NCI-H1048 (cell line): ENCODE measurements around the gene TTC31.
"Not testable (repeated sequence)": the region's sequence is repeated elsewhere in the genome, so short reads cannot be mapped to it uniquely, and the experiment has no call there.

Source experiments
- DNase-seq: peaks from one replicate; lab custom pipeline; 2025; lab: John Stamatoyannopoulos, UW

The TTC31 gene

DNA sequence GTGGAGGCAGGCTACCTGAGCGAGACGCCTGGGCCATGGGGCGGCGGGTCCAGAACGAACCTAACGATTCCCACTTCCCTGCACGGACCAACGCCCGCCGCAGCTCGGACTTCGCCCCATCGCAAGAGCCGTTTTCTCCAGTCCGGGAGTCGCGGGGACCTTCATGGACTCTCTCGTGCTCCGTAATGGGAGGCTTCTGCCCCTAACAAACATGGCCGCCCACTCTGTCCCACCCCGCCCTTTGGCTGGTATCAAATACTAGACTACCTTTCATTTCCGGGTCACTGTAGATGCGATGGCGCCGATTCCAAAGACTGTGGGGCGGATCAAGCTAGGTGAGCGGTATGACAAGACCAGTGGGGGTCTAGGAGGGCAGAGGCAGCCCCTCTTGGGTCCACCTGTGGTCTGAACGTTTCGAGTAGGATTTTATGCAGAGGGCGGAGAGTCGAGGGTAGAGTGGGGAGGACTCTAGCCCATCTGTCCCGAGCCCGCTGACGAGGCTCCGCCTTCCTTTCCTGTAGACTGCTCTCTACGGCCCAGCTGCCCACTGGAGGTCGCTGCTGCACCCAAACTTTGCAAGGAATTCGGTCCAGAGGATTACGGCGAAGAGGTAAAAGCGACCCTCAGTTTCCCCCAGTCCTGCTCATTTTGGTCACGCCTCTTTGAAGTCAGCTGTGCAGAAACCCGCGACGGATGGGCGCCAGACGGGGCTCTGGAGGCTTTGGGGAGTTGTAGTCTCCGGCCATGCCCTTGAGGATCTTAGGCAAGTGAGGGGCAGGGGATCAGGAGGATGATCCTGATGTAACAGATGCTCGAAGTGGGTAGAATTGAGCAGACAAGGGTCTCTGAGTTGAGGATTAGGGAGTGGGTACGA is at the start of gene TTC31, which contains the start of gene CCDC142:
Gene TTC31 (plus strand): TSS at position 281 of the 874 bp plus-strand sequence. CDS start 15 bp downstream, at position 296.
Gene CCDC142 (minus strand): TSS at position 198 of the 874 bp plus-strand sequence. CDS start 161 bp downstream, at position 37.
- DNase-seq, result peak; percentile 89

DNA sequence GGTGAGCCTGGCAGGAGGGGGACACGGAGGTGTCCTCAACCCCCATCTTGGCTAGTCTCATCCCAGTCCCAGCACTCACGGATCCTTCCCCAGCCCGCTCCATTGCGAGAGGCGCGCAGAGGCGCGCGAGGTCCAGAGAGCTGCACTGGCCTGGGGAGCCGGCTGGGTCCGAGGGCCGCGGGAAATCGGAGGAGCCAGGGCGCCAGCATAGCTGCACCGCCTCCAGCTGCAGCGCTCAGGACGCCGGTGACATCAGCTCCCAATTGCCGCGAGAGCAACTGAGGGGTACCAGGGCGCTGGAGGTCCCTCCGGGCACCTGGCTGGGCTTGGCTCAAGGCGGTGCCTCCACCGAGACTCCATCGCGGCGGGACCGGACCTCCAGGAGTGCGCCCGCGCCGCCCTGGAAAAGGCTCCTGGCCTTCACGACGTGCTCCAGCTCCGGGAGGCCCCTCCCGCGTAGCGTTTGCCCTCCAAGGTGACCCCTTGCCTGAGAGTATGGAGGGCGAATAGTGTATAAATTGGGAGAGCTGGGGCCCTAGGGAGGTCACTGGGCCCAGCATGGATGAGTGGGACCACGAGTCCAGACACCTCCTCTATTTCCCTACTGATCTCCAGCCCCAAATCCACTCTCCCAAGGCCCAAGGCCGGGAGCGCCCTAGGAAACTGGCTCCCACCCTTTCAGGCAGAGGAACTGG is 46.6 kb upstream of the TTC31 start:
- no peak for DNase-seq

DNA sequence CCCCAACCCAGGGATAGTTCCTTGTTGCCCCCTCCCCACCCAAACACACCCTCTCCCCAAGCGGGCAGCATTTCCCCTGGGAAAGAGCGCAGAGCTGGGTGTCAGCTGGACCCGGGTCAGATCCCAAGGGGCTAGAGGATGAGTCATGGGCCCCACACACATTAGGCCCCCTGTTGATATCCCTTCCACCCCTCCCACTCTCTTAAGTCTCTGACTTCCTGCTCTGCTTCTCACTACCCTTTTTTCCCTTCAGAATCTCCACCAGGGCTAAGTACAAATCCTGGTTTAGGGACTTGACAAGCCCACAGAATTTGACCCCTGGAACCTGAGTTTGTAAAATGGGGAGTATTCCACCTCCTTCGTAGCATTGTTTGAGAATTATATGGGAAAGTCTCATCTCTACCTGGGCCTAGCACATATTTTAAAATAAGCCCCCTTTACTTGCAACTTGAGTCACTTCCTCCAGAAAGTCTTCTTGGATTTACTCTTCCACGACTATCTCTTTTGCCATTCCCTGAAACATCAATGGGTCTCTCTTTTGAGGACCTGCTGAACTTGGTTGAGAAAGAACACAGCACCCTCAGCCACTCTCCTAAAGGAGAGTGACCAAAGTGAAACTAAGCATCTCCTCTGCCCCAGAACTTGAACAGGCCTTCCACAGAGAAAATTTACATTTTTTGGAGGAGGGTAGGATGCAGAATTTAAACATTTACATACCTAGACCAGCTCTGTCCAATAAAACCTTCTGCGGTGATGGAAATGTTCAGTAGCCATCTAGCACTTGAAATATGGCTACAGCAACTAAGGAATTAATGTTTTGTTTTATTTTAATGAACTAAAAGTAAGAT is 45.8 kb upstream of the TTC31 start:
- DNase-seq, result no peak

DNA sequence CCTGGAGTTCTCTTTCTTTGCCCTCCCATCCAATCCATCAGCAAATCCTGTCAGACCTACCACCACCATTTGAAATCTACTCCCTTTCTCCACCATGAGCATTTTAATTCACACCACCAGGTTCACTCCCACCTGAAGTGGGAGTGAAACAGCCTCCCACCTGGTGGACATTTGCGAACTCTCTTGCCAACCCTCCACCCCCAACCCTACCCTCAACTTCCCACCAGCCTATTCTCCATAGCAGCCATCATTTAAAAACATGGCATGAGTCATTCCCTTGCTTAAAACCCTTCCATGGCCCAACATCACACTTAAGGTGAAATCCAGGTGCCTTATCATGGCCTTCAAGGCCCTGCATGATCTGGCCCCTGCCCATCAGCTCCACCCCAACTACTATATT is 44.6 kb upstream of the TTC31 start:
- no peak for DNase-seq

DNA sequence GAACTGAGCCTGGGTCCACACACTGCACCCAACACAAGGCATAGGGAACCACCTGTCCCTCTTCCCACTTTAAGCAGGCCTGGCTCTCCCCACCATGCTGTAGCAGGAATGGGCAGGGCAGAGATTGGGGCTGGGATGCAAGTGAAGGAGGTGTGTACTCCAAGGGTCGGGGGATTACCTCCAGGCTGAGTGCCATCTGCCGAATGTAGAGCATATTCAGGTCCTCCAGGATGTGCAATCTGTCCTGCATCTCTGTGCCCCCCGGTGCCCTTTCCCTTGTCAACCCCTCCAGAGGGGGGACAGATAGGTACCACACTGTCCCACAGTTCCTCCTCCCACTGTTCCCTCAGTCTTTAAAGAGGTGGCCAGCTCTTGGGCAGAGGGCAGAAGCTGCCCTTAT is 43.5 kb upstream of the TTC31 start:
- no peak for DNase-seq

DNA sequence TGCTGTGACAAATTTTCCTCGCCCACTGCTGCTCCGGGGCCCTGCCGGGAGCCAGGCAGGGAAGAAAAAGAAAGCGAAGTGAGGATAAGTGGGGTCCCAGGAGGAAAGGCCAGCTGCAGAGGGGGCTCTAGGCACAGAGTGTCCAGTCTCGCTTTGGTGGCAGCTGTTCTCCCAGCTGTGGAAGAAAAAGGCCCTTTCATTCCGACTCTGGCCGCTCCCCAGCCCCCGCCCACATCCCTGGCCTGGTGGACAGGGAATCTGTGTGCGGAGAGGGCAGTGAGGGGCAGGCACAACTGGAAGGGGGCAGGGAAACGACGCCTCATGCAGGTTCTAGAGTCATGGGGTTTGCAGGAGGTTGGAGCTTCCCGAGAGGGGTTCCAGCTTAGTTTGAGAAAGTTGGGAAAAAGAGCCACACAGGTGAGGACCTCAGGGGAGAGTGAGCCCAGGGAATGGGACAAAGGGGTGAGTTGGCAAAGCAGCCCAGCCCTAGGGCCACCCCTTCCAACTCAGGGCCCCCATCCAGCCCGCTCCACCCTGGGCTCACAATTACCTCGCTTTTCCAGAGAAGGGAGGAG is 43.0 kb upstream of the TTC31 start:
- DNase-seq, result no peak

DNA sequence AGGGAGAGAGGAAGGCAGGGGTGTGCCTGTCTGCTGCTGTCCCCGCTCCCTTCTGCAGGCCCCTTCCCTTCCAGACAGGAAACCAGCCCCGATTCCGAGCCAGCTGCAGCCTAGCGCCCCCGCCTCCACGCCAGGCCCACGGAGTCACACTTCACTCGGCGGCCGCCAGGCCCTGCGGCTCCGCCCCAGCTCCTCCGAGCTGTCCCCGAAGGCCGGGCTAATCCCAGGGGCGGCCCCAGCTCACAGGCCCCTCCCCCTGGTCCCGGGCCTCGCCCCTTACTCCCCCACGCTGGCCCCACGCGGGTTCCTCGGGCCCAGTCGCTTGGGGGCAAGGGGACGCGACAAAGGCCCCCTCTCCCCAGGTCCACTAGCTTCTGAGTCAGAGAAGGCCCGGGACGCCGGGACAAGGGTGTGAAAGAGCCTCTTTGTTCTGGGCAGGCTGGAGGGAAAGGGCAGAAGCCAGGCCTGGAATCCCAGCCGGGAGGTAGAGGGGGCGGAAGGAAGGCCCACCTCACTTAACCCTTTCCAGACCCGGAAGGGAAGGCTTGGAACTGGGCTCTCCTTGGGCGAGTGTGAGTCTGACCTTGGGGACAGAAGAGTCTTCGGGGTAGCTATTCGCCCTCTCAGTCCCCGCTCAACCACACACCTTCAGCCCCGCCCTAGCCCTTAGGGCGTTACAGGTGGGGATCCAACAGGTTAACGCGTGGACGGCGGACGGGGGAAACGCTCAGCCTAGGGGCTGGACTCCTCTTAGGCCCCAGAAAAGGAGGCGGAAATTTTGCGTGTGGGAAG is 42.3 kb upstream of the TTC31 start:
- peak; percentile 53 for DNase-seq

DNA sequence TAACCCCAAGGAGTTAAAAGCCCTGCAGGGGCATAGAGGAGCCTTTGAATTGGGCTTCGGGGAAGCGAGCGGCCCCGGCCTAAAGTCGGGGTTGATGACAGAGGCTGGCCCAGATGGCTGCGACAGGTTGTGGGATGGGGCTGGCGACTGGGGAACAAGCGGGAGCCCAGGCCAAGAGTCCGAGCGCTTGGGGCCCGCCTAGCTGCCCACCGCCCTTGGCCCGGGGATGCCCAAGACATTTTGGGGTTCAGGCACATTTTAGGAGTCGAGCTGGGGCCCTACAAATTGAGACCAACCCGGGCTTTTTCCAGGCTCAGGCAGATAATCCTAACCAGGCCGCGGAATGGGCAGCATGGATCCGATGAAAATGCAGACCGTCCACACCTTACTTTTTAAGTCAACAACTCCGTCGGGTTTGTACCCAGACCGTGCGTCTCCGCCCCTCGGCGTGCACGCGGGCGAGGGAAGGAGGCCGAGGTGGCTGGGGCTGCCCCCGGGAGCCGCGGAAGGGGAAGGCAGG is 41.7 kb upstream of the TTC31 start:
- no peak for DNase-seq

DNA sequence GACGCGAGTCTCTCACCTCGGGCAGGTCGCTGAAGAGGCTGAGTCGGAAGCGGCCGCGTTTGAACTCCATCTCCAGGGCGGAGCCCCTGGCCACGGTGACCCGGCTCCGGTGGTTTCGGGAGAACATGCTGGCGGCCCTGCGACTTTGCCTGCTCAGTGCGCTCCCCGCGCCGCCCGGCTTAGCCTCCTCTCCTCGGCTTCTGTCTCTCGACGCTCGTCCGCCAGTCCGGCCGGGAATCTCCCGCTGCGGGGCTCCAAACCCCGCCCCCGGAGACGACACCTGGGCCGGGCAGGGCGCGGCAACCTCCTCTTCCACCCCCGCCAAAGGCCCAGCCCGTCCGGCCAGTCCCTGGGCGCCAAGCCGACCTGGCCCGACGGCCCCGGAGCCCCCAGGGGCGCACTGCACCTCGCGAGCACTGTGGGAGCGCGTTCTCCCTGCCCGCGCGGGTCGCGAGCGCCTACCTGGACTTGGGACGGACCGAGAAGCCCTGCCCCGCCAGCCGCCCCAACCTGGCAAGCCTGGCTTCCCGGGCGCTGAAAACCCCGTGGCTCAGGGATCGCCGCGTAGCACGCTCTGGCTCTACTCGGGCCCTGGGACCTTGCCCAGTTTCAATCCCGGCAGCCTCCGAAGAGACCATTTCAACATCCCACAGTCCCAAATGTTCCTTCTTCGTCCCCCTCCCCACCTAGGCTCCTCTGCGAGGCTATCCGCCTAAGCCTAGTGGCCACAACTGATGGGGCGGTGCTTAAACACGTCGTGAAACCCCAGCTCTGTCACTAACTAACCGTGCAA is 41.0 kb upstream of the TTC31 start, which contains the start of gene RTKN:
Gene RTKN (minus strand): TSS at position 248 of the 793 bp plus-strand sequence. CDS start 121 bp downstream, at position 127.
- peak; percentile 49 for DNase-seq

DNA sequence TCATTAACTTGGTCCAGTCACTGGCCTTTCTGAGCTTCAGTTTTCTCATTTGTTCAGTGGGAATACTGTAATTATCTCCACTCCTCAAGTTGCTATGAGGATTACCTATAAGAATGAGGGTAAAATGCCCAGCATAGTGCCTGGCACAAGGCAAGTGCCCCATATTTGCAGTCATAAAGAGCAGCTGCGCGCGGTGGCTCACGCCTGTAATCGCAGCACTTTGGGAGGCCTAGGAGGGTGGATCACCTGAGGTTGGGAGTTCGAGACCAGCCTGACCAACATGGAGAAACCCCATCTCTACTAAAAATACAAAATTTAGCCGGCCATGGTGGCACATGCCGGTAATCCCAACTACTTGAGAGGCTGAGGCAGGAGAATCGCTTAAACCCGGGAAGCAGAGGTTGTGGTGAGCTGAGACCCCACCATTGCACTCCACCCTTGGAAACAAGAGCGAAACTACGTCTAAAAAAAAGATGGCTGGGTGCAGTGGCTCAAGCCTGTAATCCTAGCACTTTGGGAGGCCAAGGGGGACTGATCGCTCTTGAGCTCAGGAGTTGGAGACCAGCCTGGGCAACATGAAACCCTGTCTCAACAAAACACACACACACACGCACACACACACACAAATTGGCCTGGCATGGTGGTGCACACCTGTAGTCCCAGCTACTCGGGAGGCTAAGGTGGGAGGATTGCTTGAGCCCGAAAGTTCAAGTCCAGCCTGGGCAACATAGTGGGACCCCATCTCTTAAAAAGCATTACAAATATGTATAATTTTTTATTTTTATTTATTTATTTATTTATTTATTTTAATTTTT is 40.2 kb upstream of the TTC31 start:
- DNase-seq, result not testable (repeated sequence)

DNA sequence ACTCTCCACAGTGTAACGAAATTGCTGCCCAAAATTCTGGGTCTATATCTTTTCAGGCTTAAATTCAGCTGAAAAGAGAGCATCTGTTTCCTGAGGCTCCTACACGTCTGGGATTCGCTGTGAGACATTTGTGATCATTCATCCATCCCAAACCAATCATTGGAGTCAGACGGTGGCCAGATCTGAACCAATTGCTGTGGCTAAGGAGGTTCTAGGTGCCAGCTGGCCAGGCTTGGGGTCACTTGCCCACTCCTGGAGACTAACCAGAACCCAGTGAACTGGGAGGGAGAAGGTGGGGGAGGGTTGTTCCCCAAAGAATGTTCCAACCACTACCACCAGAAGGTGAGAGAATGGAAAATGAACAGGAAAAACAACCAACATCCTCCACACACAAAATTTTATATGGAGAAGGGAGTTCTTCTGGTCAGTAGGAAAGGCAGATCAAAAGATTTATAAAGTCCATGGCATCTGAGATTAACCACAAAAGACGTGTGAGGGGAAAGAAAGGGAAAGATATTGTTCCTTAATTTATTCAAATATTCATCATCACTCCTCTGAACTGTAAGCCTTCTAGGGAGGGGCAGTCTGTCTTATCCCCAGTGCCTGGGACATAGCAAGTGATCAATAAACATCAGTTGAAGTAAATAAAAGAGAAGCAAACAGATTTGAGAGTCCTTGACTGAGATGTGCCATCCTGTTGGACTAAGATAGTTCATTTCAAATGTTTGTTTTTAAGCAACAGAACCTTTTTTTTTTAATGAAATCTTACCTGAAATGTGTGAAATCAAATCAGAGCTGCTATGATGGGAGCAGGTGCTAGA is 38.2 kb upstream of the TTC31 start:
- no peak for DNase-seq

DNA sequence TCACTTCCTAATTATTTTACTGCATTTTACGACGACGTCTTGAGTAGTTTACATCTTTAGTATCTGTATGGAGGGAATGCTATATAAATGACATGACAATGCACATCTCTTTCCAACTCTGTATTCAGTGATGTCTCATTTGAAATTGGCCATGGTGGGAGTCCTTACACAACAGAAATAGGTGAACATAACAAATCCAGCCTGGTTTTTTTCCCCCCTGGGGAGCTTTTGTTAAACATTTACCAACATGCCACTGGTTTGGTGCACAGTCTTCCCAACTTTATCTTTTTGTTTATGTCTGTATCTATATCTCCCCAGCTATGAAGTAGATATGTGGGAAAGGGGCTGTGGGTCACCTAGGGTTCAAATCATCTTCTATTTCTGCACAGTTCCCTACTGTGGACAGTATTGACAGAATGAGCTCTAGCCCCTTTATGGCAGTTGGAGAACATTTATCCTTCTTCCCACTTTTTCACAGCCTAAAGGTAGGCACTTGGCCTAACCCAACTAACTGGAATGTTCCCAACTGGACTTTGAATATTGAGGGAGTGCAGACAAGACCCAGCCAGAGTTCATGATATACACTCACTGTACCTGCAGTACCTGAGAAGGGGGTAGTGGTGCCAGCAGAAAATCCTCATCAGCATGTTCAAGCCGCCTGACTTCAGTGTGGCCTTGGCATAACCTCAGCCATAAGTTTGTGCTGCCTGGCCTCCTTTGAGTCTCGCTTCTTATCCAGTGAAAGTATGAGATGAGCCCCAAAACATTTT is 35.5 kb upstream of the TTC31 start:
- no peak for DNase-seq

DNA sequence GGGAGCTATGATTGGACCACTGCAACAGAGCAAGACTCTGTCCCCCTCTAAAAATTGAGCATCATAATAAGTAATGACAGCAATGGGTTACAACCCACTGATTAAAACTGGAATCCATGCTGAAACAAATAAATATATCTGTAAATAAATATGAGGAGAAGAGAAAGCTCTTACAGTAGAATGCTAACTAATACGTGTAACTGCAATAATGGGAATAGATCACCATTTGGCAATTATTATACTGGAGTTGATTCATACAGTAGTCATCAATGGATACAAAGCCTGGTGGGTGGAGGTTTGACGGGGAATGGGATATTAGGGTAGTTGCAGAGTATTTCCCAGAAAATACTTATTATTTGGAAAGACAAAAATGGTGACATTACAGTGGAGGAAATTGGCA is 34.1 kb upstream of the TTC31 start:
- DNase-seq, result no peak

DNA sequence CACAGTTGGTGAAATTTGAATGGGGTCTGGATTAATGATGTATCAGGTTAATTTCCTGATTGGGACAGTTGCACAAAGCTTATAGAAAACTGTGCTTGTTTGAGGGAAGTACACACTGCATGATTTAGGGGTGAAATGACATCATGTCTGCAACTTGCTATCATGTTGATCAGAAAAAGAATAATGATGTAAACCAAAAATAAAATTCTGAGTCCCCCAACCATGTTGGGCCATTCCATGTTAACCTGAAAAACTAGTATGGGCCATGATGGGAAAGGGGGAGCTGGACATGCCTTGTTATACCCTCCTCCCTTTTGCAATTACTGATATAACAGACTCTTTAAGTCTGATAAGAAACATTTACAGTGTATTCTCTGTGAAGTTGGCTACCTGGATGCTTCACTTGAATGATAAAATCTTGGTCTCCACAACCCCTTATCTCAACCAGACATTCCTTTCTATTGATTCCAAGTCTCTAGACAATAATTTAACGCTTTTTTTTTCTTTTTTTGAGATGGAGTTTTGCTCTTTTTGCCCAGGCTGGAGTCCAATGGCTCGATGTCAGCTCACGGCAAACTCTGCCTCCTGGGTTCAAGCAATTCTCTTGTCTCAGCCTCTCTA is 32.2 kb upstream of the TTC31 start:
- no peak for DNase-seq

DNA sequence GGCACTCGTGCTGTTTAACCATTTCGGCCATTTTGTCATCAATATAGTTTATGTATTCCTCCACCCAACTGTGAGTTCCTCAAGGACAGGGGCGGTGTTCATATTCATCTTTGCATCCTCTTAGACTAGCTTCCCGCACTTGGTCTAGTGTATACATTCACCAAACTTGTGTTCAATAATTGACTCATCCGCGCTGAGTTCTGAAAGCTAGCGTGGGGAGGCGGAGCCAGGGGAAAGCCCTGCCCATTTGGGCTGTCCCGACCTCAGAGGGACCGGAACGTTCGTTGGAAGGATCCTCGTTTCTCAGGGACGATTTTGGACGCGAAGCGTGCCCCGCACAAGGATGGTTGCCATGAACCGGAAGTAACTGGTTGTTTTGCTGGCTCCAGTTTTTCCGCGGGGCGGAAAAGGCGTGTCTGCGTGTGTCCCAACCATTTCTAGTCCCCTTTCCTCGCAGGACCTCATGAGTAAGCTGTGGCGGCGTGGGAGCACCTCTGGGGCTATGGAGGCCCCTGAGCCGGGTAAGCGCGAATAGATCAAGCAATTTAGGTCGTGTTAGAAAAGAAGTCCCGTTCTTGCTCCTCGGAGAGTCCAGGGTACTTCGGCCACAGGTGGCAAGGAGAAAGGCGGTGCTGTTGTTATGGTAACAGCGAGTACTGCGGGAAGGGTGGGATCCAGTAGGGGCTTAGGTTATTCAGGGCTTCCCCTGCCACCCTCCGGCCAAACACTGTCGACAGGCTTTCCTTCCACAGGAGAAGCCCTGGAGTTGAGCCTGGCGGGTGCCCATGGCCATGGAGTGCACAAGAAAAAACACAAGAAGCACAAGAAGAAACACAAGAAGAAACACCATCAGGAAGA is 28.0 kb upstream of the TTC31 start, which contains the start of gene INO80B:
Gene INO80B (plus strand): TSS at position 434 of the 858 bp plus-strand sequence. CDS start 30 bp downstream, at position 464.
- peak; percentile 92 for DNase-seq

DNA sequence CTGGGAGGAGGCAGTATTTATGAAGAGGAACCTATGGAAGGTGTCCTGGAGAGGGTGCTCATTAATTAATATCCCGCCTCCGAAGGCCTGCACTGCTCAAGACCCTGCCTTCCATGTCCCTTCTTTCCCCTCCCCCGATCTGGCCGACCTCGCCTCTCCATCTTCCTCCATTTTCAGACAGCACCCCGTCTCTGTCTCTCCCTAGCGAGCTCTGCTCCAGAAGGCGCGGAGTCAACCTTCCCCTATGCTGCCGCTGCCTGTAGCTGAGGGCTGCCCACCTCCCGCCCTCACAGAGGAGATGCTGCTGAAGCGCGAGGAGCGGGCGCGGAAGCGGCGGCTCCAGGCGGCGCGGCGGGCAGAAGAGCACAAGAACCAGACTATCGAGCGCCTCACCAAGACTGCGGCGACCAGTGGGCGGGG is 25.7 kb upstream of the TTC31 start:
- no peak for DNase-seq
